Ishikawa (cell line): ENCODE measurements around the gene RXRG.

Experiments used
- CEBPB ChIP-seq: IDR thresholded peaks from 2 replicates; pipeline ENCODE4 v1.6.1; 2012
- CREB1 ChIP-seq: IDR thresholded peaks from 2 replicates; pipeline ENCODE4 v1.6.1; 2012; ENCODE audit warnings: low read depth
- EGR1 ChIP-seq: IDR thresholded peaks from 2 replicates; pipeline ENCODE4 v1.6.1; 2012
- EP300 ChIP-seq: IDR thresholded peaks from 2 replicates; pipeline ENCODE4 v1.6.1; 2012; ENCODE audit warnings: borderline replicate concordance
- FOXM1 ChIP-seq: IDR thresholded peaks from 2 replicates; pipeline ENCODE4 v1.6.1; 2012; ENCODE audit warnings: low read depth, borderline replicate concordance
- NFIC ChIP-seq: IDR thresholded peaks from 2 replicates; pipeline ENCODE4 v1.6.1; 2012
- RAD21 ChIP-seq: IDR thresholded peaks from 2 replicates; pipeline ENCODE4 v1.6.1; 2012; ENCODE audit warnings: low read depth
- TAF1 ChIP-seq: IDR thresholded peaks from 2 replicates; pipeline ENCODE4 v1.6.1; 2012; ENCODE audit warnings: low read depth, mild to moderate bottlenecking
- TCF12 ChIP-seq: IDR thresholded peaks from 2 replicates; pipeline ENCODE4 v1.6.1; 2012; ENCODE audit warnings: low read depth
- TEAD4 ChIP-seq: IDR thresholded peaks from 2 replicates; pipeline ENCODE4 v1.6.1; 2012
- YY1 ChIP-seq: IDR thresholded peaks from 2 replicates; pipeline ENCODE4 v1.6.1; 2012; ENCODE audit warnings: low read depth
- ZBTB7A ChIP-seq: IDR thresholded peaks from 2 replicates; pipeline ENCODE4 v1.6.1; 2012; ENCODE audit warnings: low read depth
- TF ChIP-seq, protein P1 (sequence below): IDR thresholded peaks from 2 replicates; pipeline ENCODE4 v1.6.1; 2012
- TF ChIP-seq, protein P2 (sequence below): IDR thresholded peaks from 2 replicates; pipeline ENCODE4 v1.6.1; 2012; ENCODE audit warnings: low read depth, mild to moderate bottlenecking
- TF ChIP-seq, protein P3 (sequence below): IDR thresholded peaks from 2 replicates; pipeline ENCODE4 v1.6.1; 2012

Gene RXRG

GRCh38 chr1:165449131-165449530 lies 4.2 kb upstream of the RXRG start:
- TF ChIP-seq, protein P1, sequence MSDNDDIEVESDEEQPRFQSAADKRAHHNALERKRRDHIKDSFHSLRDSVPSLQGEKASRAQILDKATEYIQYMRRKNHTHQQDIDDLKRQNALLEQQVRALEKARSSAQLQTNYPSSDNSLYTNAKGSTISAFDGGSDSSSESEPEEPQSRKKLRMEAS = no peak
- TF ChIP-seq CREB1 (no peak), NFIC (no peak), FOXM1 (no peak), YY1 (no peak), EP300 (no peak), EGR1 (no peak), TCF12 (no peak), TEAD4 (no peak), RAD21 (no peak), ZBTB7A (no peak), CEBPB (no peak), TAF1 (no peak)
- TF ChIP-seq, protein P2, sequence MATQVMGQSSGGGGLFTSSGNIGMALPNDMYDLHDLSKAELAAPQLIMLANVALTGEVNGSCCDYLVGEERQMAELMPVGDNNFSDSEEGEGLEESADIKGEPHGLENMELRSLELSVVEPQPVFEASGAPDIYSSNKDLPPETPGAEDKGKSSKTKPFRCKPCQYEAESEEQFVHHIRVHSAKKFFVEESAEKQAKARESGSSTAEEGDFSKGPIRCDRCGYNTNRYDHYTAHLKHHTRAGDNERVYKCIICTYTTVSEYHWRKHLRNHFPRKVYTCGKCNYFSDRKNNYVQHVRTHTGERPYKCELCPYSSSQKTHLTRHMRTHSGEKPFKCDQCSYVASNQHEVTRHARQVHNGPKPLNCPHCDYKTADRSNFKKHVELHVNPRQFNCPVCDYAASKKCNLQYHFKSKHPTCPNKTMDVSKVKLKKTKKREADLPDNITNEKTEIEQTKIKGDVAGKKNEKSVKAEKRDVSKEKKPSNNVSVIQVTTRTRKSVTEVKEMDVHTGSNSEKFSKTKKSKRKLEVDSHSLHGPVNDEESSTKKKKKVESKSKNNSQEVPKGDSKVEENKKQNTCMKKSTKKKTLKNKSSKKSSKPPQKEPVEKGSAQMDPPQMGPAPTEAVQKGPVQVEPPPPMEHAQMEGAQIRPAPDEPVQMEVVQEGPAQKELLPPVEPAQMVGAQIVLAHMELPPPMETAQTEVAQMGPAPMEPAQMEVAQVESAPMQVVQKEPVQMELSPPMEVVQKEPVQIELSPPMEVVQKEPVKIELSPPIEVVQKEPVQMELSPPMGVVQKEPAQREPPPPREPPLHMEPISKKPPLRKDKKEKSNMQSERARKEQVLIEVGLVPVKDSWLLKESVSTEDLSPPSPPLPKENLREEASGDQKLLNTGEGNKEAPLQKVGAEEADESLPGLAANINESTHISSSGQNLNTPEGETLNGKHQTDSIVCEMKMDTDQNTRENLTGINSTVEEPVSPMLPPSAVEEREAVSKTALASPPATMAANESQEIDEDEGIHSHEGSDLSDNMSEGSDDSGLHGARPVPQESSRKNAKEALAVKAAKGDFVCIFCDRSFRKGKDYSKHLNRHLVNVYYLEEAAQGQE = no peak
- TF ChIP-seq, protein P3, sequence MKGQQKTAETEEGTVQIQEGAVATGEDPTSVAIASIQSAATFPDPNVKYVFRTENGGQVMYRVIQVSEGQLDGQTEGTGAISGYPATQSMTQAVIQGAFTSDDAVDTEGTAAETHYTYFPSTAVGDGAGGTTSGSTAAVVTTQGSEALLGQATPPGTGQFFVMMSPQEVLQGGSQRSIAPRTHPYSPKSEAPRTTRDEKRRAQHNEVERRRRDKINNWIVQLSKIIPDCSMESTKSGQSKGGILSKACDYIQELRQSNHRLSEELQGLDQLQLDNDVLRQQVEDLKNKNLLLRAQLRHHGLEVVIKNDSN = no peak

GRCh38 chr1:165445388-165445787 lies 462 bp upstream of the RXRG start:
- TF ChIP-seq EGR1 (no peak), YY1 (no peak), EP300 (no peak), ZBTB7A (no peak), CEBPB (no peak)
- TF ChIP-seq, protein P2 = no peak

GRCh38 chr1:165443539-165444311 lies 1.2 kb downstream of the RXRG start:
- TF ChIP-seq FOXM1 (no peak), CEBPB (no peak), YY1 (no peak), EP300 (no peak), NFIC (no peak), CREB1 (no peak), RAD21 (no peak), TAF1 (no peak)
- TF ChIP-seq, protein P2 = no peak

DNA sequence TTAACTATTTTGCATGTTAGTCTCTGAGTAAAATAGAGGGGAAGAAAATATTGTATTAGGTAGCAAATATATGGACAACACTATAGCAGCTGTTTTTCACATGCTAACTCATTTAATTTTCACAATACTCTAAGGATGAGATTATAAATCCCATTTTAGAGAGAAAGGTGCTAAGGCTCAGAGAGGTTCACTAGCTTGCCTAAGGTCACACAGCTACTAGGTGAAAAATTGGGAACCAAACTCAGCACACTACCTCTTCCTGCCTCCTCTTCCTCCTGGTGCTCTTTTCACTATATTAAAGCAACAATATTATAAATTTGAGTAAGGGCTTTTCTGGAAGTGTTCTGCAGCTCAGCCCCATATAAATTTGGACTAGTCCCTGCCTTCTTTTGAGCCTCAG lies 2.3 kb downstream of the RXRG start:
- no peak for TF ChIP-seq CEBPB

GRCh38 chr1:165442053-165442452 lies 2.9 kb downstream of the RXRG start:
- TF ChIP-seq TCF12 (no peak), FOXM1 (no peak), TEAD4 (no peak), YY1 (no peak), CREB1 (no peak), EP300 (no peak), TAF1 (no peak)
